ENCODE measurements around the gene PEF1.

The PEF1 gene

GRCh38 chr1:31626223-31627207, 18.2 kb downstream of the PEF1 start:
- intact Hi-C loops (cut with DNase I; ENCODE audit: low total_unique reads) = no loop called here
- Histone ChIP-seq H3K4me3 (no peak overlapping the region), H3K36me3 (peaks cover 25 to 36% (median 34%) of the 10 kb centered on the region in 3 donors), H3K27me3 (no peaks in the 10 kb centered on the region), H3K4me1 (peaks cover 0 to 56% (median 44%) of the 10 kb centered on the region in 4 donors), H3K9me3 (no peaks in the 10 kb centered on the region), H3K27ac (peak overlapping the region; percentile 83 to 87)
- TF ChIP-seq CTCF (IDR thresholded peaks at IDR 0.05) = no peak
- DNase-seq = peak; percentile 39 to 78

GRCh38 chr1:31625561-31626222, 19.0 kb downstream of the PEF1 start:
- peaks cover 21 to 30% (median 26%) of the 10 kb centered on the region in 3 donors for H3K36me3 ChIP-seq
- DNase-seq = no peak
- H3K27ac ChIP-seq = peak overlapping the region; percentile 83 to 87
- no peak overlapping the region for H3K4me3 ChIP-seq
- H3K9me3 ChIP-seq = no peaks in the 10 kb centered on the region
- intact Hi-C loops (cut with DNase I; ENCODE audit: low total_unique reads) = no loop called here
- H3K27me3 ChIP-seq = no peaks in the 10 kb centered on the region
- H3K4me1 ChIP-seq = peaks cover 0 to 62% (median 44%) of the 10 kb centered on the region in 4 donors
- no peak for TF ChIP-seq CTCF (IDR thresholded peaks at IDR 0.05)

GRCh38 chr1:31624731-31625514, 19.8 kb downstream of the PEF1 start:
- peak in 1 of 2 donors; percentile 66 for DNase-seq
- H3K4me1 ChIP-seq = peaks cover 0 to 62% (median 44%) of the 10 kb centered on the region in 4 donors
- intact Hi-C loops (cut with DNase I; ENCODE audit: low total_unique reads) = no loop called here
- no peak overlapping the region for H3K4me3 ChIP-seq
- peaks cover 14 to 22% (median 18%) of the 10 kb centered on the region in 3 donors for H3K36me3 ChIP-seq
- H3K27ac ChIP-seq = peak overlapping the region; percentile 83 to 87
- no peaks in the 10 kb centered on the region for H3K9me3 ChIP-seq
- no peak for TF ChIP-seq CTCF (IDR thresholded peaks at IDR 0.05)
- no peaks in the 10 kb centered on the region for H3K27me3 ChIP-seq

DNA sequence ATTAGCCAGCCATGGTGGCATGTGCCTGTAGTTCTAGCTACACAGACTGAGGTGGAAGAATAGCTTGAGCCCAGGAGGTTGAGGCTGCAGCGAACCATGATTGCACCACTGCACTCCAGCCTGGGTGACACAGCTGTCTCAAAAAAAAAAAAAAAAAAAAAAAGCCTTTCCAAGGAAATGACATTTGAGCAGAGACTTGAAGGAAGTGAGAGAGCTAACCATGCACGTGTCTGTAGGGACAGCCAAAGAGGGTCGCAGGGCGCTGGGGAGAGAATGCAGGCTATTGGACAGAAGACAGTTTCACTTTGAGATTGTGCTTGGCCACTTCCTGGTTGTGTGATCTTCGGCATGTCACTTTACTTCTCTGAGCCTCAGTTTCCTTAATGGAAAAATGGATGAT, 20.4 kb downstream of the PEF1 start:
- Histone ChIP-seq H3K9me3 (no peaks in the 10 kb centered on the region), H3K27ac (no peak overlapping the region), H3K4me3 (no peak overlapping the region), H3K27me3 (no peaks in the 10 kb centered on the region), H3K4me1 (peaks cover 0 to 62% (median 44%) of the 10 kb centered on the region in 4 donors), H3K36me3 (peaks cover 7 to 17% (median 12%) of the 10 kb centered on the region in 3 donors)
- DNase-seq = peak in 1 of 2 donors; percentile 29
- intact Hi-C loops (cut with DNase I; ENCODE audit: low total_unique reads) = no loop called here
- no peak for TF ChIP-seq CTCF (IDR thresholded peaks at IDR 0.05)

DNA sequence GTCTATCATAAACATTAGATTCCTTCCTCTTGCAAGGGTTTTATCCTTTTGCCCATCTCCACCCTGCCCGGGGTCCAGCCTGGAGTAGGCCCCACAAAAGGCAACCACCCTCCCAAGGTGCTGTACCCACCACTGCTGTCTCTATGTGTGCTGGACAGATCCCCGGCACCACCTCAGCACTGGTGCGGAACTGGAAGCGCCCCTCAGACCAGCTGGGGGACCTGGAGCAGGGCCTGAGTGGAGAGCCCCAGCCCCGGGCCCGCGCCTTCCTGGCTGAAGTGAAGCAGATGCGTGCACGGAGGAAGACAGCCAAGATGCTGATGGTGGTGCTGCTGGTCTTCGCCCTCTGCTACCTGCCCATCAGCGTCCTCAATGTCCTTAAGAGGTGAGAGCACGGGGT, 21.3 kb downstream of the PEF1 start:
- no peak for TF ChIP-seq CTCF (IDR thresholded peaks at IDR 0.05)
- intact Hi-C loops (cut with DNase I; ENCODE audit: low total_unique reads) = no loop called here
- peak in 1 of 2 donors; percentile 63 for DNase-seq

More for the DNA sequence above, 21.3 kb downstream of the PEF1 start:
- H3K36me3 ChIP-seq = peaks cover 0 to 8% (median 2%) of the 10 kb centered on the region in 3 donors
- H3K9me3 ChIP-seq = no peaks in the 10 kb centered on the region
- H3K27ac ChIP-seq = no peak overlapping the region
- H3K4me1 ChIP-seq = peaks cover 0 to 55% (median 40%) of the 10 kb centered on the region in 4 donors
- no peaks in the 10 kb centered on the region for H3K27me3 ChIP-seq
- H3K4me3 ChIP-seq = no peak overlapping the region
